AG09309 (cell line): ENCODE results near the gene HSPH1.

Source experiments
- DNase-seq: peaks from one replicate; pipeline ENCODE4 v3.0.0-alpha.2; 2010; ENCODE audit warnings: low read depth
- H3K4me3 ChIP-seq: 2 replicates; pipeline ENCODE4 v1.5.1; 2011; ENCODE audit warnings: mild to moderate bottlenecking, low read depth, low read length, moderate library complexity; ENCODE audit not compliant: control insufficient read depth
- CTCF ChIP-seq: IDR thresholded peaks from 2 replicates; pipeline ENCODE4 v1.5.1; 2011; ENCODE audit warnings: mild to moderate bottlenecking, low read depth, low read length, inconsistent platforms; ENCODE audit not compliant: insufficient read depth, control insufficient read depth; ENCODE audit errors: missing control alignments

HSPH1 gene

GRCh38 chr13:31138515-31138914 is 23.2 kb downstream of the HSPH1 start:
- DNase-seq, result no peak
- TF ChIP-seq CTCF, result no peak
- H3K4me3 ChIP-seq, result no peak overlapping the region

- DNase-seq, result no peak
- H3K4me3 ChIP-seq, result no peak overlapping the region
- TF ChIP-seq CTCF, result no peak
Observed at GRCh38 chr13:31136724-31137123, 25.0 kb downstream of the HSPH1 start.

- H3K4me3 ChIP-seq, result no peak overlapping the region
- no peak for DNase-seq
- TF ChIP-seq CTCF, result no peak
Observed at GRCh38 chr13:31134039-31134711, 27.5 kb downstream of the HSPH1 start.

- no peak for TF ChIP-seq CTCF
- DNase-seq, result no peak
- H3K4me3 ChIP-seq, result no peak overlapping the region
Observed at GRCh38 chr13:31133621-31134020, 28.1 kb downstream of the HSPH1 start.

GRCh38 chr13:31131470-31131961 is 30.2 kb downstream of the HSPH1 start:
- no peak overlapping the region for H3K4me3 ChIP-seq
- no peak for DNase-seq
- no peak for TF ChIP-seq CTCF

GRCh38 chr13:31129419-31129818 is 32.3 kb downstream of the HSPH1 start:
- TF ChIP-seq CTCF, result no peak
- H3K4me3 ChIP-seq, result no peak overlapping the region

More at GRCh38 chr13:31129419-31129818, 32.3 kb downstream of the HSPH1 start:
- no peak for DNase-seq
